Natural killer cell treated with Interleukin-12 subunit alpha and Interleukin-12 subunit beta and Interleukin-15 and Interleukin-18, amount 100 ng/mL, for 72 hours (primary cell): Measurements from ENCODE around the gene ZMYND12. TPM values are rescaled to one million over a fixed set of nuclear protein-coding genes. Genes with fewer than 3 reads are reported as not detected.
A peak's percentile ranks its signal among the peaks of the same experiment; 100 is the strongest.

Experiments
- ATAC-seq, 2 donors: fragments of 150-1000 bp; cut with Tn5 transposase in 1 of 2; sonication (Bioruptor Pico), chemical (Tn5 transposase) in 1 of 2; 2 replicates each; pipeline ENCODE4 v1.10.0; 2021
- DNase-seq: peaks from one replicate; pipeline ENCODE4 v3.0.0; 2022; ENCODE audit warnings: low spot score
- H3K27ac Mint-ChIP-seq, 2 donors: 1 replicate in 1 of 2; 2 replicates in 1 of 2; pipeline ENCODE4 v1.8.0; 2022; ENCODE audit warnings: mixed read lengths in 2 of 2, mild to moderate bottlenecking in 1 of 2, moderate library complexity in 1 of 2
- H3K27me3 Mint-ChIP-seq, 2 donors: 1 replicate in 1 of 2; 2 replicates in 1 of 2; pipeline ENCODE4 v1.8.0; 2022; ENCODE audit warnings: mixed read lengths in 2 of 2
- H3K36me3 Mint-ChIP-seq: one replicate; pipeline ENCODE4 v1.8.0; 2022; ENCODE audit warnings: mixed read lengths
- H3K4me1 Mint-ChIP-seq, 2 donors: 1 replicate in 1 of 2; 2 replicates in 1 of 2; pipeline ENCODE4 v1.8.0; 2022; ENCODE audit warnings: low read depth in 2 of 2, mixed read lengths in 2 of 2, mild to moderate bottlenecking in 1 of 2
- H3K4me3 Mint-ChIP-seq: one replicate; pipeline ENCODE4 v1.8.0; 2022; ENCODE audit warnings: mixed read lengths
- H3K9me3 Mint-ChIP-seq: 2 replicates; pipeline ENCODE4 v1.8.0; 2022; ENCODE audit warnings: mixed read lengths
- total RNA-seq, 2 donors: library from RNA; stranded (reverse); gene quantifications; one replicate each; pipeline ENCODE4 v1.2.3, GENCODE V29; 2022

ZMYND12 gene
- total RNA-seq, 2 donors from 2014 or later: not detected

- Mint-ChIP-seq H3K27me3 (no peaks in the 10 kb centered on the region), H3K9me3 (no peaks in the 10 kb centered on the region), H3K4me1 (peaks cover 15 to 27% of the 10 kb centered on the region in 2 donors), H3K27ac (peak within 1 kb of the TSS; percentile 59 to 69), H3K4me3 (peak within 1 kb of the TSS; percentile 76), H3K36me3 (peaks cover 9% of the 10 kb centered on the region)
- DNase-seq (peak; percentile 97), ATAC-seq (peak; percentile 100)
These were observed 7.3 kb upstream of the ZMYND12 start, which contains the start of gene CCDC30 for GRCh38 chr1:42462828-42463763. TSS of gene CCDC30 (plus strand) at chr1:42463286. CDS start at chr1:42480552, 17,266 bp downstream.

DNA sequence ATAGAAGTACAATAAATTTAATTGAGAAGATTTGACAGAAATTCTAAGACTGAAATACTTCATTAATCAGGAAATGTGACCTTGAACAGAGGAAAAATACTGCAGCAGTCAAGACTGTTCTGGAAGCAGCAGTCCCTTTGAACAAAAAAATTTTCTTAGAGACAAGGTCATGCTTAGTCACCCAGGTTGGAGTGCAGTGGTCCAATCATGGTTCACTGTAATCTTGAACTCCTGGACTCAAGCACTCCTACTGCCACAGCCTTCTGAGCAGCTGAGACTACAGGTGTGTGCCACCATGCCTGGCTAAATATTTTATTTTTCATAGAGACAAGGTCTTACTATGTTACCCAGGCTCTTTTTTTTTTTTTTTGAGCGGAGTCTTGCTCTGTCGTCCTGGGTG, 5.4 kb upstream of the ZMYND12 start:
- DNase-seq (no peak), ATAC-seq (no peak)
- Mint-ChIP-seq H3K4me1 (peaks cover 24 to 39% of the 10 kb centered on the region in 2 donors), H3K27me3 (no peaks in the 10 kb centered on the region), H3K27ac (no peak overlapping the region), H3K4me3 (no peak overlapping the region), H3K9me3 (no peaks in the 10 kb centered on the region), H3K36me3 (peaks cover 13% of the 10 kb centered on the region)

- peaks cover 18% of the 10 kb centered on the region for H3K36me3 Mint-ChIP-seq
- H3K4me3 Mint-ChIP-seq: peak overlapping the region; percentile 94
These were observed 900 bp upstream of the ZMYND12 start for GRCh38 chr1:42456754-42457089.

GRCh38 chr1:42454403-42454802, 1.4 kb downstream of the ZMYND12 start:
- Mint-ChIP-seq H3K27ac (peak overlapping the region in 1 of 2 donors; percentile 92), H3K9me3 (no peaks in the 10 kb centered on the region), H3K4me3 (no peak overlapping the region), H3K4me1 (peaks cover 22 to 27% of the 10 kb centered on the region in 2 donors), H3K36me3 (peaks cover 14% of the 10 kb centered on the region), H3K27me3 (peaks cover 0 to 8% of the 10 kb centered on the region in 2 donors)
- DNase-seq (no peak), ATAC-seq (no peak)

More at GRCh38 chr1:42456754-42457089, 900 bp upstream of the ZMYND12 start:
- Mint-ChIP-seq H3K27ac (peak overlapping the region; percentile 92 to 96), H3K4me1 (peaks cover 26 to 31% of the 10 kb centered on the region in 2 donors), H3K9me3 (no peaks in the 10 kb centered on the region), H3K27me3 (peaks cover 0 to 2% of the 10 kb centered on the region in 2 donors)
- ATAC-seq: peak; percentile 78 to 82
- peak; percentile 71 for DNase-seq

DNA sequence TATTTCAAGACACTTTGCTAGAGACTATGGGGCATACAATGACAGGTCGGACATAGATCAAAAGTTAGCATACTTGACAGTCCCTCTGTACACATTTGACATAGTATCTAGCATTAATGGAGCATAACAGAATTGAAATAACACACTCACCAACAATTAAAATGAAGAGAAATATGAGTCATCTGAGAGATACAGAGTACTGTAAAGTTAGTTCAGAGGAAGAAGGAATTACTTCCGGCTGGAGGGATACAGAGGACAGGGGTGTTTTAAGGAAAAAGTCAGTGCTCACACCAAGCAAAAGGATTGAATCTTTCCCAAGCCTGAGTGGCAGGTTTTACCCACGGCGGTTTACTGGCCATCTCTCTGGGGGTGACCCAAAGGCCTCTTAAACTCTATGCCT, 2.4 kb downstream of the ZMYND12 start:
- H3K9me3 Mint-ChIP-seq: no peaks in the 10 kb centered on the region
- ATAC-seq: no peak
- H3K36me3 Mint-ChIP-seq: peaks cover 13% of the 10 kb centered on the region
- peaks cover 22 to 25% of the 10 kb centered on the region in 2 donors for H3K4me1 Mint-ChIP-seq
- H3K27ac Mint-ChIP-seq: no peak overlapping the region
- peaks cover 0 to 8% of the 10 kb centered on the region in 2 donors for H3K27me3 Mint-ChIP-seq
- DNase-seq: no peak
- no peak overlapping the region for H3K4me3 Mint-ChIP-seq

DNA sequence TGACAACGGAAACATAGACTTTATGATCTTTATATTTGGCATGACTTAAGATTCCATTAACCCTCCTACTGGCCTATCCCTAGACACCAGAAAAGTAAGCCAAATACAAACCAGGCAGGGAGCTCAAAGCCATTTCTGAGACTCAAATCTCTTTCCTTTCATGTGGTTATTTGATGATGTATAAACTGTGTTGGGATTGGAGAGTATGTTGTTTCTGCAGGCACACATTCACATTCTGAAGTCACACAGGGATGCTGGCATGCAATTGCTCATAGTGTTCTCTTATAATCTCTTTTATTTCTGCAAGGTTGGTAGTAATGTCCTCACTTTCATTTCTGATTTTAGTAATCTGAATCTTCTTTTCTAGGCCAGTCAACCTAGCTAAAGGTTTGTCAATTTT, 5.8 kb downstream of the ZMYND12 start:
- no peaks in the 10 kb centered on the region for H3K9me3 Mint-ChIP-seq
- H3K4me1 Mint-ChIP-seq: peaks cover 0 to 1% of the 10 kb centered on the region in 2 donors
- H3K27me3 Mint-ChIP-seq: peaks cover 0 to 16% of the 10 kb centered on the region in 2 donors
- H3K4me3 Mint-ChIP-seq: no peak overlapping the region
- ATAC-seq (peak in 1 of 2 donors; percentile 60), DNase-seq (no peak)
- H3K27ac Mint-ChIP-seq: no peak overlapping the region
- H3K36me3 Mint-ChIP-seq: no peaks in the 10 kb centered on the region

DNA sequence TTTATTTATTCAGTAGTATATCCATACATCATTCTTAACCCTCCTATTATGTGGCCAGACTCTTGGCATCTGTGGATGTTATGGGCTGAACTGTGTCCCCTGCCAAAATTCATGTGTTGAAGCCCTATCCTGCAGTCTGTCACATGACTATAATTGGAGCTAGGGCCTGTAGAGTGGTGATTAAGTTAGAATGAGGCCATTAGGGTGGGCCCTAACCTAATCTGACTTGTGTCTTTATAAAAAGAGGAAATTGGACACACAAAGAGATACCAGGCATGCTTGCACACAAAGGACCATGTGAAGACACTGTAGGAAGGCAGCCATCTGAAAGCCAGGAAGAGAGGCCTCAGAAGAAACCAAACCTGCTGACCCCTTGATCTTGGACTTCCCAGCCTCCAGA, 6.6 kb downstream of the ZMYND12 start:
- DNase-seq (no peak), ATAC-seq (no peak)
- no peak overlapping the region for H3K4me3 Mint-ChIP-seq
- H3K9me3 Mint-ChIP-seq: no peaks in the 10 kb centered on the region
- H3K27me3 Mint-ChIP-seq: peaks cover 0 to 16% of the 10 kb centered on the region in 2 donors
- no peak overlapping the region for H3K27ac Mint-ChIP-seq
- H3K36me3 Mint-ChIP-seq: no peaks in the 10 kb centered on the region
- H3K4me1 Mint-ChIP-seq: no peaks in the 10 kb centered on the region

DNA sequence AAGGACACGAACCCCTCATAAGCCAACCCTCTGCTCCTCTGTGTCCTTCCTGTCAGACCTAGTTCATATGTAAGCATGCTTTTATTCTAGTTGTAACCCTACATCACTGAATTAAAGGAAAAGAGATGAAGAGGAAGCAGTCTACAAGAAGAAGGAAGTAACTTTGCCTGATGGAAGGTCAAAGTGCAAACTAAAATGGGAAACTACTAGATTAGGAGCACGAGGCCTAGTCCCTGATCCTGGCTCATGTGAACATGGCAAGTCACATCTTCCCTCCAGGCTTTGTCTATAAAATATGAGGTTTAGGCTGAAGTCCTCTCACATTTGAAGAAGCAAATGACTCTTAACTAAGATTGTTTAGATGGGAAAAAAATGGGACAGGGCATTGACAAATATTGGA, 13.2 kb downstream of the ZMYND12 start:
- Mint-ChIP-seq H3K36me3 (no peaks in the 10 kb centered on the region), H3K4me1 (no peaks in the 10 kb centered on the region), H3K27ac (no peak overlapping the region), H3K9me3 (no peaks in the 10 kb centered on the region), H3K4me3 (no peak overlapping the region), H3K27me3 (peaks cover 6 to 14% of the 10 kb centered on the region in 2 donors)
- ATAC-seq (no peak), DNase-seq (no peak)

GRCh38 chr1:42439940-42440339, 15.9 kb downstream of the ZMYND12 start:
- peaks cover 0 to 5% of the 10 kb centered on the region in 2 donors for H3K4me1 Mint-ChIP-seq
- no peaks in the 10 kb centered on the region for H3K9me3 Mint-ChIP-seq
- DNase-seq (no peak), ATAC-seq (no peak)
- no peaks in the 10 kb centered on the region for H3K36me3 Mint-ChIP-seq
- peaks cover 9 to 14% of the 10 kb centered on the region in 2 donors for H3K27me3 Mint-ChIP-seq
- no peak overlapping the region for H3K27ac Mint-ChIP-seq
- no peak overlapping the region for H3K4me3 Mint-ChIP-seq

- Mint-ChIP-seq H3K27ac (no peak overlapping the region), H3K4me1 (peaks cover 5% of the 10 kb centered on the region in 2 donors), H3K27me3 (peaks cover 8 to 9% of the 10 kb centered on the region in 2 donors), H3K9me3 (no peaks in the 10 kb centered on the region), H3K4me3 (no peak overlapping the region), H3K36me3 (no peaks in the 10 kb centered on the region)
- no peak for ATAC-seq
- no peak for DNase-seq
These were observed 21.5 kb downstream of the ZMYND12 start for GRCh38 chr1:42434340-42434739.

DNA sequence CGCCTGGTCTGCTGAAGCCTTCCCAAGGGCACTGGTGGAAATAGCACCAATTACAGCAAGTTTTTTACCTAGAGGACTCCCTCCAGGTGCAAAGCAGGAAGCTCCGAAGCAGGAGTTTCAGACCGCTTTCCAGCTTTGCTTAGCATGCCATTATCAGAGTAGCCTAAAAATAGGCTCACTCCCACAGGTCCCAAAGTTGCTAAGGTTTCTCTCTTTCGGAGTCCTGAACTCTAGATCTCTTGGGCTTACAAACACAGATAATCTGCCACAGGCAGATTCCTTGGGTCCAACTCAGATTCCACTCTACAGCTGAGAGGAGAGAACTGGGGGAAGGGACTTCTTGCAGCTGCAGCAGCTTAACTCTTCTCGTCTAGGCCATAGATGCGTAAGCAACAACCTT, 22.5 kb downstream of the ZMYND12 start:
- Mint-ChIP-seq H3K27ac (no peak overlapping the region), H3K9me3 (no peaks in the 10 kb centered on the region), H3K4me3 (no peak overlapping the region), H3K36me3 (no peaks in the 10 kb centered on the region), H3K4me1 (peaks cover 5% of the 10 kb centered on the region in 2 donors), H3K27me3 (peaks cover 8% of the 10 kb centered on the region in 2 donors)
- DNase-seq (no peak), ATAC-seq (no peak)

DNA sequence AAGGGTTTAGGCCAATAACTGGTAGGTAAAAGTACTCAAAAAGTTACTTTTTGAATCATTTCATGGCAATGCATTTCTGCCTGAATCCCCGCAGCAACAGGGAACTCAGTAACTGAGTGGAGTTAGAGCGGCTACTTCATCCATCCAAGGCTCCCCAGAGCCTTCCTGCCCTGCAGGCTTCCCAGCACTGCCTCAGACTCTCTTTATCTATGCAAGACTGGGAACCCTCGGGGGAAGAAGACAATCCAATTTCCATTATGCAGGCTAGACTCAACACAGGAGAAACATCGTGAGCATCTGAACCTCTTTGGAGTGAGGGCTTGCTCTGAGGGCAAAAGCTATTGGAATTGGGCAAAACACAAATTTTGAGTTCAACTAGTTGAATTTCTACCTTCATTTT, 23.1 kb downstream of the ZMYND12 start:
- no peak overlapping the region for H3K27ac Mint-ChIP-seq
- H3K36me3 Mint-ChIP-seq: no peaks in the 10 kb centered on the region
- ATAC-seq (no peak), DNase-seq (no peak)
- no peaks in the 10 kb centered on the region for H3K9me3 Mint-ChIP-seq
- peaks cover 5% of the 10 kb centered on the region in 2 donors for H3K4me1 Mint-ChIP-seq
- no peak overlapping the region for H3K4me3 Mint-ChIP-seq
- peaks cover 3 to 8% of the 10 kb centered on the region in 2 donors for H3K27me3 Mint-ChIP-seq

GRCh38 chr1:42431514-42431913, 24.3 kb downstream of the ZMYND12 start:
- Mint-ChIP-seq H3K27me3 (peaks cover 3 to 6% of the 10 kb centered on the region in 2 donors), H3K9me3 (no peaks in the 10 kb centered on the region), H3K4me1 (peaks cover 0 to 5% of the 10 kb centered on the region in 2 donors), H3K36me3 (no peaks in the 10 kb centered on the region), H3K27ac (no peak overlapping the region), H3K4me3 (no peak overlapping the region)
- ATAC-seq (no peak), DNase-seq (no peak)
